ENCODE measurements around the gene FBXL13. TPM values are rescaled to one million over a fixed set of nuclear protein-coding genes. Genes with fewer than 3 reads are reported as not detected.
"Not testable (repeated sequence)": the region's sequence is repeated elsewhere in the genome, so short reads cannot be mapped to it uniquely, and the experiment has no call there.

FBXL13 gene
- total RNA-seq, 2 experiments from 2014 or later = 0.54 to 0.74 TPM

DNA sequence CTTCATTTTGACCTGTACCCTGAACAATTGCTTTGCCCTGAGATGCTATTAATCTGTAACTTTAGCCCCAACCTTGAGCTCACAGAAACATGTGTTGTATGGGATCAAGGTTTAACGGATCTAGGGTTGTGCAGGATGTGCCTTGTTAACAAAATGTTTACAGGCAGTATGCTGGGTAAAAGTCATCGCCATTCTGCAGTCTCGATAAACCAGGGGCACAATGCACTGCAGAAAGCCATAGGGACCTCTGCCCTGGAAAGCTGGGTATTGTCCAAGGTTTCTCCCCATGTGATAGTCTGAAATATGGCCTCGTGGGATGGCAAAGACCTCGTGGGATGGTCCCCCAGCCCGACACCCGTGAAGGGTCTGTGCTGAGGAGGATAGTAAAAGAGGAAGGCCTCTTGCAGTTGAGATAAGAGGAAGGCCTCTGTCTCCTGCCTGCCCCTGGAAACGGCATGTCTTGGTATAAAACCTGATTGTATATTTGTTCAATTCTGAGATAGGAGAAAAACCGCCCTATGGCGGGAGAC is 236.0 kb downstream of the FBXL13 start:
- H3K27ac Mint-ChIP-seq; DNase-seq; H3K27me3 Mint-ChIP-seq (ENCODE audit: low read depth); CTCF ChIA-PET; intact Hi-C loops (cut with micrococcal nuclease); H3K4me3 Mint-ChIP-seq; H3K4me1 Mint-ChIP-seq (ENCODE audit: low read depth); H3K36me3 Mint-ChIP-seq (ENCODE audit: low read depth); H3K9me3 Mint-ChIP-seq: not testable (repeated sequence)

DNA sequence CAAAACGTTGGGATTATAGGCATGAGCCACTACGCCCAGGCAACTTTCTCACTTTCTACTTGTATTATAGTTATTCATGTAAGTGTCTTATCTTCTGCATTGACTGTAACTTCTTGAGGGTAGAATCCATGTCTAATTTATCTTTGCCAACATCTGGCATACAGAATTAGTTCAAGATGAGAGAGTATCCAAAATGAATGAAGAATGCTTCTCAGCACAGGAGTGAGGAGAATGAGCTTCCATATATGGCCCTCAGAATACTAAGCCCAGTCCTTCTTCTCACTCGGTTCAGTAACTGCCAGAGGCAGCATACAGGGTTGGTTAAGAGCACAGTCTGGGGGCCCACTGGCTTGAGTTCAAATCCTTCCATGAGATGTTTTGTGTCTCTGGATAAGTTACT is 236.8 kb downstream of the FBXL13 start:
- H3K4me1 Mint-ChIP-seq (ENCODE audit: low read depth) = peaks cover 5% of the 10 kb centered on the region
- DNase-seq = no peak
- H3K36me3 Mint-ChIP-seq (ENCODE audit: low read depth) = peaks cover 5% of the 10 kb centered on the region
- H3K9me3 Mint-ChIP-seq = no peaks in the 10 kb centered on the region
- H3K27ac Mint-ChIP-seq = no peak overlapping the region
- CTCF ChIA-PET = no interaction called here
- no peaks in the 10 kb centered on the region for H3K27me3 Mint-ChIP-seq (ENCODE audit: low read depth)
- H3K4me3 Mint-ChIP-seq = no peak overlapping the region
- intact Hi-C loops (cut with micrococcal nuclease) = no loop called here

DNA sequence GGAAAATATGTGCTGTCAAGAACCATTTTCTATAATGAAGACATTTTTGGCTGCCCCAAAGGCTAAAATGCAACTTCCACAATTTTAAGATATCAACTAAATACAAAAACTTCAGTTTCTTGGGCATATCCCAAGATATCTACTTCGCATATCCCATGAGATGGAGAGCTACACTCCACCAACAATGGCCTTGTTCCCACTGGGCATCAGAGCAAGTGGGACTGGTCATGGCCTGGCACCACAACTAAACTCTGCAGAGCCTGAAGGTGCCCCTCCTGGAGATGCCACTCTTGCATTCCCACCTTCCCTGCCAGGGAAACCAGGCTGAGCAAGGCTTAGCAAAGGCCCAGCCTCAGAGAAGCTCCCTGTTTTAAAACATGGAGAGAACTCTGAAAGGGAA is 237.6 kb downstream of the FBXL13 start:
- Mint-ChIP-seq H3K4me3 (no peak overlapping the region), H3K9me3 (no peaks in the 10 kb centered on the region), H3K36me3 (ENCODE audit: low read depth) (peaks cover 5% of the 10 kb centered on the region), H3K4me1 (ENCODE audit: low read depth) (peaks cover 5% of the 10 kb centered on the region), H3K27me3 (ENCODE audit: low read depth) (no peaks in the 10 kb centered on the region), H3K27ac (no peak overlapping the region)
- DNase-seq = no peak
- intact Hi-C loops (cut with micrococcal nuclease) = no loop called here
- CTCF ChIA-PET = no interaction called here

GRCh38 chr7:102836191-102836919 is 238.2 kb downstream of the FBXL13 start:
- H3K27ac Mint-ChIP-seq = no peak overlapping the region
- intact Hi-C loops (cut with micrococcal nuclease) = no loop called here
- peaks cover 5% of the 10 kb centered on the region for H3K36me3 Mint-ChIP-seq (ENCODE audit: low read depth)
- H3K9me3 Mint-ChIP-seq = no peaks in the 10 kb centered on the region
- H3K4me3 Mint-ChIP-seq = no peak overlapping the region
- H3K27me3 Mint-ChIP-seq (ENCODE audit: low read depth) = no peaks in the 10 kb centered on the region
- H3K4me1 Mint-ChIP-seq (ENCODE audit: low read depth) = peaks cover 5% of the 10 kb centered on the region
- DNase-seq = no peak
- CTCF ChIA-PET = interaction anchor here (0.6 kb wide), 1 partner anchor 55 kb away, joined by 3 read pairs; no protein-coding TSS in a partner anchor

GRCh38 chr7:102834999-102835398 is 239.6 kb downstream of the FBXL13 start:
- Mint-ChIP-seq H3K4me1 (ENCODE audit: low read depth) (peaks cover 5% of the 10 kb centered on the region), H3K27ac (no peak overlapping the region), H3K9me3 (no peaks in the 10 kb centered on the region), H3K4me3 (no peak overlapping the region), H3K27me3 (ENCODE audit: low read depth) (no peaks in the 10 kb centered on the region), H3K36me3 (ENCODE audit: low read depth) (peaks cover 6% of the 10 kb centered on the region)
- CTCF ChIA-PET = no interaction called here
- intact Hi-C loops (cut with micrococcal nuclease) = loop anchor here (1.0 kb wide), 2 partner anchors 21 to 40 kb away; no protein-coding TSS in a partner anchor
- DNase-seq = peak; percentile 26

DNA sequence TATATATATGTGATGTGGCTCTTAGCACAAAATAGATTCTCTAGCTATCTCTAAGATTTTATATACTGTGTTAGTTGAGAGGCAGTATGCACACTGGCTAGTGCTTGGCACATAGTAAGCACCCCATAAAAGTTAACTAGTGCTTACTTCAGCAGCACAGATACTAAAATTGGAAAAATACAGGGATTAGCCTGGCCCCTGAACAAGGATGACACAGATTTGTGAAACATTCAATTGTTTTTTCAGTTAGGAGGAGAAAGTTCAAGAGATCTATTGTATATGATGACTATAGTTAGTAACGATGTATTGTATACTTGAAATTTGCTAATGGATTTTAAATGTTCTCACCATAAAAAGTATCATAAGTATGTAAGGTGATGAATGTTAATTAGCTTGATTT is 240.1 kb downstream of the FBXL13 start:
- CTCF ChIA-PET = no interaction called here
- intact Hi-C loops (cut with micrococcal nuclease) = no loop called here
- peaks cover 6% of the 10 kb centered on the region for H3K36me3 Mint-ChIP-seq (ENCODE audit: low read depth)
- peaks cover 5% of the 10 kb centered on the region for H3K4me1 Mint-ChIP-seq (ENCODE audit: low read depth)
- H3K27me3 Mint-ChIP-seq (ENCODE audit: low read depth) = no peaks in the 10 kb centered on the region
- DNase-seq = no peak
- H3K27ac Mint-ChIP-seq = no peak overlapping the region
- no peaks in the 10 kb centered on the region for H3K9me3 Mint-ChIP-seq
- no peak overlapping the region for H3K4me3 Mint-ChIP-seq

GRCh38 chr7:102833343-102833742 is 241.3 kb downstream of the FBXL13 start:
- Mint-ChIP-seq H3K4me1 (ENCODE audit: low read depth) (peaks cover 5% of the 10 kb centered on the region), H3K4me3 (no peak overlapping the region), H3K27ac (no peak overlapping the region), H3K36me3 (ENCODE audit: low read depth) (peaks cover 14% of the 10 kb centered on the region), H3K9me3 (no peaks in the 10 kb centered on the region), H3K27me3 (ENCODE audit: low read depth) (no peaks in the 10 kb centered on the region)
- DNase-seq = no peak
- CTCF ChIA-PET = no interaction called here
- intact Hi-C loops (cut with micrococcal nuclease) = no loop called here

DNA sequence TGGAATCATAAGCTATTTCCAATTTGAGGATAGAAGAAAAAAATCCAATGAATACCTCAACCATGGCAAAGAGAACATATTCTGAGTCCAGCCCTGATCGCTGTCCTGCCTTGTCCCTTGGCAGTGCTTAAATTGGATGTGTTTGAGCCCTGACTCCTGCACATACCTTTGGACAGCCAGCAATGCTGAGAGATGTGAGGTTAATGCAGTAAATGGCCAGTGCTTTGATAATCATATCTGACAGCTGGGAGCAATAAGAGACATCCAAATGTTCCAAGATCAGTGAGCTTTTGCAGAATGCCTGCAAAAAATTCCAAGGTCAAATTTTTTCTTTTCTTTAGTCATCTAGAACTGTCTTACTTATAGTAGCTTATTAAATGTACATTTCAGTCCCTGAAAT is 241.9 kb downstream of the FBXL13 start:
- intact Hi-C loops (cut with micrococcal nuclease) = no loop called here
- DNase-seq = no peak
- CTCF ChIA-PET = interaction anchor here (0.6 to 0.7 kb wide), 2 partner anchors 17 to 217 kb away, joined by 3 to 6 read pairs; no protein-coding TSS in a partner anchor
- Mint-ChIP-seq H3K4me3 (no peak overlapping the region), H3K27me3 (ENCODE audit: low read depth) (no peaks in the 10 kb centered on the region), H3K36me3 (ENCODE audit: low read depth) (peaks cover 18% of the 10 kb centered on the region), H3K4me1 (ENCODE audit: low read depth) (peaks cover 5% of the 10 kb centered on the region), H3K27ac (no peak overlapping the region), H3K9me3 (no peaks in the 10 kb centered on the region)

DNA sequence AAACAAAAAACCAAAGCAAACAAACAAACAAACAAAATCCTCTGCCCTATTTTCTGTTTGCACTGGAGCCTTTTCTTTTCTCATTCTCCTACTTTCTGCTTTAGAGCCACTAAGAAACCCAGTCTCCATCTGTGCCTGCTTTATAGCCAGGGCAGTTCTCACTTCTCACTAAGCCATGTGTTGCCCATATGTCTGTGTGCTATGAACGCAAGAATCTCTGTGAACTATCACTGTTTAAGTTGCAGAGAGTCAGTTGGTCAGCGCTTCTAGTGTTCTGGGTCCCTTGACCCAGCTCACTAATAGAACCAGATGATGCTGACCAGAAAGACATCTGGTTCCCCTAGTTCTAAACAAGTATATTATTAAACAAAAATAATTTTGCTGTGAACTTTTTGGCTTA is 244.4 kb downstream of the FBXL13 start:
- peaks cover 4% of the 10 kb centered on the region for H3K4me1 Mint-ChIP-seq (ENCODE audit: low read depth)
- CTCF ChIA-PET = no interaction called here
- no peaks in the 10 kb centered on the region for H3K9me3 Mint-ChIP-seq
- no peaks in the 10 kb centered on the region for H3K27me3 Mint-ChIP-seq (ENCODE audit: low read depth)
- H3K27ac Mint-ChIP-seq = no peak overlapping the region
- H3K36me3 Mint-ChIP-seq (ENCODE audit: low read depth) = peaks cover 22% of the 10 kb centered on the region
- no peak overlapping the region for H3K4me3 Mint-ChIP-seq
- no peak for DNase-seq
- intact Hi-C loops (cut with micrococcal nuclease) = no loop called here

GRCh38 chr7:102829075-102829474 is 245.5 kb downstream of the FBXL13 start:
- H3K36me3 Mint-ChIP-seq (ENCODE audit: low read depth) = peaks cover 22% of the 10 kb centered on the region
- DNase-seq = no peak
- no peak overlapping the region for H3K27ac Mint-ChIP-seq
- H3K9me3 Mint-ChIP-seq = no peaks in the 10 kb centered on the region
- H3K4me3 Mint-ChIP-seq = no peak overlapping the region
- H3K4me1 Mint-ChIP-seq (ENCODE audit: low read depth) = no peaks in the 10 kb centered on the region
- H3K27me3 Mint-ChIP-seq (ENCODE audit: low read depth) = no peaks in the 10 kb centered on the region
- intact Hi-C loops (cut with micrococcal nuclease) = no loop called here
- CTCF ChIA-PET = no interaction called here

GRCh38 chr7:102828286-102828685 is 246.3 kb downstream of the FBXL13 start:
- H3K36me3 Mint-ChIP-seq (ENCODE audit: low read depth) = peaks cover 22% of the 10 kb centered on the region
- CTCF ChIA-PET = no interaction called here
- no peaks in the 10 kb centered on the region for H3K9me3 Mint-ChIP-seq
- DNase-seq = no peak
- H3K27ac Mint-ChIP-seq = no peak overlapping the region
- no peaks in the 10 kb centered on the region for H3K27me3 Mint-ChIP-seq (ENCODE audit: low read depth)
- H3K4me3 Mint-ChIP-seq = no peak overlapping the region
- intact Hi-C loops (cut with micrococcal nuclease) = no loop called here
- no peaks in the 10 kb centered on the region for H3K4me1 Mint-ChIP-seq (ENCODE audit: low read depth)

DNA sequence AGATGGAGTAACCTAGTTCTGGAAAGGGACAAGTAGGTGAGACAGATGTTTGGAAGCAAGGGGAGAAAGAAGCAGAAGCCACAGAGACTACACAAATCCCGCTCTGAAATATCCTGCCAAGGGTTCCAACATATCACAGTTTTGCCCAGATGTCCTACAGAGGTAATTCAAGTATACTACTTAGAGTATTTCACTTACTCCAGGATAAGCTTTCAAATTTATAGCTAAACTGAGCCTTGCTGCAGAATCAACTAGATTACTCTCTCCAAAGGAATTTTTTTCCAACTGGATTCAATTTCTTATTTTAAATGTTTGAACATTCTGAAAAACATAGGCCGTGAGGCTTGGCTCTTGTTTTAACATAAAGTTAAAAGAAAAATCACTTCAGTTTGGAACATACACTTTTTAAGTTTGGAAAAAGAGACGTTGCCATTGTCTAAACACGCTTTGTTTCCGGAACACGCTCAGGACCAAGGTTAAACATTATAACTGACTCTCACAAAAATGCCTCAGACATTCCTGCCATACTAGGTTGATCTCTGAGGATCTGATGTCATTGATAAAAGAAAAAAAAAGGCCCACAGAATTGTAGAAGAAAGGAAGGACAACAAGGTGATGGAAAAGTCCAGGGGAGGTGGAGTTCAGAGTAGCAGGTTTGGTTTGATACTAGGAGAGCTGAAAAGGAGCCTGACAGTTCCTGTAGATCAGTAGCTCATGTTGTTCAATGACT is 251.0 kb downstream of the FBXL13 start:
- CTCF ChIA-PET = interaction anchor here (0.6 kb wide), 1 partner anchor 229 kb away, joined by 6 read pairs; no protein-coding TSS in a partner anchor
- intact Hi-C loops (cut with micrococcal nuclease) = no loop called here

More for the DNA sequence above, 251.0 kb downstream of the FBXL13 start:
- no peaks in the 10 kb centered on the region for H3K27me3 Mint-ChIP-seq (ENCODE audit: low read depth)
- no peaks in the 10 kb centered on the region for H3K9me3 Mint-ChIP-seq
- peaks cover 16% of the 10 kb centered on the region for H3K36me3 Mint-ChIP-seq (ENCODE audit: low read depth)
- H3K4me1 Mint-ChIP-seq (ENCODE audit: low read depth) = no peaks in the 10 kb centered on the region
- no peak overlapping the region for H3K27ac Mint-ChIP-seq
- no peak overlapping the region for H3K4me3 Mint-ChIP-seq
- DNase-seq = no peak

All from activated naive CD4-positive, alpha-beta T cell treated with anti-CD3 and anti-CD28 coated beads for 36 hours (primary cell).